OCI-LY7 (cell line): ENCODE results near the gene BPTF.

Experiments
- CTCF ChIP-seq: fragments of 200-600 bp; sonication (generic); conservative IDR thresholded peaks from 2 replicates; pipeline ENCODE4 v1.5.1; 2014; ENCODE audit warnings: mild to moderate bottlenecking, antibody characterized with exemption, low read length, moderate library complexity, mixed read lengths
- EZH2phosphoT487 ChIP-seq: fragments of 200-600 bp; sonication (generic); IDR thresholded peaks from 2 replicates; pipeline ENCODE4 v1.6.1; 2018; ENCODE audit warnings: low read depth, borderline replicate concordance, mild to moderate bottlenecking, mixed run types, antibody characterized with exemption, low read length, moderate library complexity, mixed read lengths

GRCh38 chr17:67867591-67867990, 42.3 kb downstream of the BPTF start:
- TF ChIP-seq CTCF (no peak), EZH2phosphoT487 (no peak)
